ENCODE data around the gene WBP11. TPM values are rescaled to one million over a fixed set of nuclear protein-coding genes. Genes with fewer than 3 reads are reported as not detected.

The WBP11 gene
- total RNA-seq, 1 experiment from 2014 or later, result 21.4 TPM

- intact Hi-C loops (cut with micrococcal nuclease), result loop anchor here (2.0 to 5.0 kb wide), 2 partner anchors 34 to 412 kb away; partner anchors contain the start of gene RERG
- no peaks in the 10 kb centered on the region for H3K4me1 ChIP-seq (ENCODE audit: insufficient read depth, low read length)
- H3K9me3 ChIP-seq (ENCODE audit: low read length), result no peaks in the 10 kb centered on the region
- no peak overlapping the region for H3K27ac ChIP-seq (ENCODE audit: low read length)
- ATAC-seq (no peak), DNase-seq (no peak)
- H3K9ac ChIP-seq (ENCODE audit: low read length), result no peak overlapping the region
- no peak for TF ChIP-seq EZH2phosphoT487 (IDR thresholded peaks at IDR 0.05; ENCODE audit: borderline replicate concordance, low read length)
- TF ChIP-seq, protein P1, sequence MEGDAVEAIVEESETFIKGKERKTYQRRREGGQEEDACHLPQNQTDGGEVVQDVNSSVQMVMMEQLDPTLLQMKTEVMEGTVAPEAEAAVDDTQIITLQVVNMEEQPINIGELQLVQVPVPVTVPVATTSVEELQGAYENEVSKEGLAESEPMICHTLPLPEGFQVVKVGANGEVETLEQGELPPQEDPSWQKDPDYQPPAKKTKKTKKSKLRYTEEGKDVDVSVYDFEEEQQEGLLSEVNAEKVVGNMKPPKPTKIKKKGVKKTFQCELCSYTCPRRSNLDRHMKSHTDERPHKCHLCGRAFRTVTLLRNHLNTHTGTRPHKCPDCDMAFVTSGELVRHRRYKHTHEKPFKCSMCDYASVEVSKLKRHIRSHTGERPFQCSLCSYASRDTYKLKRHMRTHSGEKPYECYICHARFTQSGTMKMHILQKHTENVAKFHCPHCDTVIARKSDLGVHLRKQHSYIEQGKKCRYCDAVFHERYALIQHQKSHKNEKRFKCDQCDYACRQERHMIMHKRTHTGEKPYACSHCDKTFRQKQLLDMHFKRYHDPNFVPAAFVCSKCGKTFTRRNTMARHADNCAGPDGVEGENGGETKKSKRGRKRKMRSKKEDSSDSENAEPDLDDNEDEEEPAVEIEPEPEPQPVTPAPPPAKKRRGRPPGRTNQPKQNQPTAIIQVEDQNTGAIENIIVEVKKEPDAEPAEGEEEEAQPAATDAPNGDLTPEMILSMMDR (conservative IDR thresholded peaks at IDR 0.05; ENCODE audit: low read depth, low read length), result no peak
- no peak for TF ChIP-seq EZH2 (IDR thresholded peaks at IDR 0.05; ENCODE audit: low read length, unreplicated experiment)
- no peaks in the 10 kb centered on the region for H3K36me3 ChIP-seq (ENCODE audit: low read depth, low read length)
- BruUV-seq (replicated peaks), result no TSS peak
- H3K79me2 ChIP-seq (ENCODE audit: low read length), result no peaks in the 10 kb centered on the region
- ChIA-PET CTCF (interaction anchor here (0.5 to 0.6 kb wide), 2 partner anchors 15 to 370 kb away, joined by 3 to 4 read pairs; no protein-coding TSS in a partner anchor), POLR2A (ENCODE audit: unreplicated experiment) (no interaction called here)
- H3K4me2 ChIP-seq (ENCODE audit: low read length), result no peak overlapping the region
- H3F3A ChIP-seq (ENCODE audit: low read length, unreplicated experiment), result no peaks in the 10 kb centered on the region
- no peaks in the 10 kb centered on the region for H3K27me3 ChIP-seq (ENCODE audit: low read length)
- no peak overlapping the region for H3K4me3 ChIP-seq (ENCODE audit: low read length)
- no peaks in the 10 kb centered on the region for H4K20me1 ChIP-seq (ENCODE audit: low read length)
- no peak overlapping the region for H2AFZ ChIP-seq (ENCODE audit: low read length)
- no peaks in the 10 kb centered on the region for H3K9me2 ChIP-seq (replicated peaks; ENCODE audit: low read length)
Measured at GRCh38 chr12:14810167-14810952, 7.1 kb upstream of the WBP11 start.

DNA sequence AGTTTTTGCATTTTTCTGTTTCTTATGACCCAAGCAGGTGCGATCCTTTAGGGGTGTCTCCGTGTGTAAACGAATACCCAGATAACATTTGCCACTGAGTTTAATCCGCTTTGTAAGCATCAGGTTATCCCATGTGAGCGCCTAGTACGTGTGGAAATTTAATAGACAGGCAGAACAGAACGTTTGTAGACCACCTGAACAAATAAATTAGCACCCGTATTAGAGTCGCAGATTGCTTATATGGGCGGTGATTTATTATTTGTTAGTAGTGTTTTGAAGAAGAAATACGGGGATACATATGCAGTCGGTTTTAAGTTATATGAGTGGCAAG is 517 bp upstream of the WBP11 start:
- Histone ChIP-seq H3K4me1 (ENCODE audit: insufficient read depth, low read length) (peaks cover 10% of the 10 kb centered on the region; the same call in 1 of the 2 replicates), H3K27ac (ENCODE audit: low read length) (0 out of 2 replicates have a peak overlapping the region, but pooled peaks have one; percentile 12), H4K20me1 (ENCODE audit: low read length) (peaks cover 16% of the 10 kb centered on the region), H3K9me3 (ENCODE audit: low read length) (no peaks in the 10 kb centered on the region), H3K9ac (ENCODE audit: low read length) (peak overlapping the region; percentile 92), H2AFZ (ENCODE audit: low read length) (peak overlapping the region; percentile 96), H3K27me3 (ENCODE audit: low read length) (no peaks in the 10 kb centered on the region), H3K9me2 (replicated peaks; ENCODE audit: low read length) (no peaks in the 10 kb centered on the region), H3K4me2 (ENCODE audit: low read length) (peak overlapping the region; percentile 91), H3F3A (ENCODE audit: low read length, unreplicated experiment) (no peaks in the 10 kb centered on the region), H3K36me3 (ENCODE audit: low read depth, low read length) (peaks cover 16% of the 10 kb centered on the region), H3K4me3 (ENCODE audit: low read length) (peak overlapping the region; percentile 96), H3K79me2 (ENCODE audit: low read length) (peaks cover 43% of the 10 kb centered on the region)
- ChIA-PET CTCF (interaction anchor here (1.5 kb wide), 1 partner anchor 33 kb away, joined by 4 read pairs; a partner anchor contains a TSS), POLR2A (ENCODE audit: unreplicated experiment) (interaction anchor here (0.5 to 0.7 kb wide), 5 partner anchors 29 to 1104 kb away, joined by 3 to 4 read pairs (median 3); partner anchors contain the start of gene EPS8)
- intact Hi-C loops (cut with micrococcal nuclease), result loop anchor here (1.0 to 10.0 kb wide), 3 partner anchors 26 to 79 kb away; a partner anchor contains a TSS
- no peak for DNase-seq
- peak; percentile 8 for ATAC-seq
- no peak for TF ChIP-seq EZH2 (IDR thresholded peaks at IDR 0.05; ENCODE audit: low read length, unreplicated experiment)
- TF ChIP-seq, protein P1 (conservative IDR thresholded peaks at IDR 0.05; ENCODE audit: low read depth, low read length), result no peak
- TSS peak; percentile 81 for BruUV-seq (replicated peaks)

DNA sequence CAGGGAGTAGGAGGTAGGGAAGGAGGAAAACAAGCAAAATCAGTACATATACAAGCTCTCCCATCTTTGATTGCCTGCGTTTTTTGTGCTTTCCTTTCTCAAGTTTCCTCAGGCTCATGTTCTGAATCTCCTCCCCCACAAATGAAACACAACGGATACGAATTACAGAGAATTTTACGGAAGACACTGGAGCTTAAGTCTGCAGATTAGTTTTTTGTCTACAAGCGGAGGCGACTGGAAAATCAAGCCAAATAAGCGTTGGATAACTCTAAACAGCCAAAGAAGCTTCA is 612 bp downstream of the WBP11 start:
- no TSS peak for BruUV-seq (replicated peaks)
- ATAC-seq (no peak), DNase-seq (no peak)
- peak overlapping the region; percentile 37; the same call in 1 of the 2 replicates for H3K27ac ChIP-seq (ENCODE audit: low read length)
- peaks cover 53% of the 10 kb centered on the region for H3K79me2 ChIP-seq (ENCODE audit: low read length)
- TF ChIP-seq EZH2 (IDR thresholded peaks at IDR 0.05; ENCODE audit: low read length, unreplicated experiment), result no peak
- TF ChIP-seq, protein P1 (conservative IDR thresholded peaks at IDR 0.05; ENCODE audit: low read depth, low read length), result no peak
- TF ChIP-seq EZH2phosphoT487 (IDR thresholded peaks at IDR 0.05; ENCODE audit: borderline replicate concordance, low read length), result no peak
- no peaks in the 10 kb centered on the region for H3K27me3 ChIP-seq (ENCODE audit: low read length)
- peak overlapping the region; percentile 96; the same call in 1 of the 2 replicates for H2AFZ ChIP-seq (ENCODE audit: low read length)
- no peaks in the 10 kb centered on the region for H3K9me3 ChIP-seq (ENCODE audit: low read length)
- intact Hi-C loops (cut with micrococcal nuclease), result loop anchor here (1.0 to 10.0 kb wide), 3 partner anchors 25 to 78 kb away; a partner anchor contains a TSS
- no peaks in the 10 kb centered on the region for H3K9me2 ChIP-seq (replicated peaks; ENCODE audit: low read length)
- peaks cover 10% of the 10 kb centered on the region; the same call in 1 of the 2 replicates for H3K4me1 ChIP-seq (ENCODE audit: insufficient read depth, low read length)
- H3K4me2 ChIP-seq (ENCODE audit: low read length), result peak overlapping the region; percentile 90
- H3K36me3 ChIP-seq (ENCODE audit: low read depth, low read length), result peaks cover 25% of the 10 kb centered on the region
- peak overlapping the region; percentile 92 for H3K9ac ChIP-seq (ENCODE audit: low read length)
- H3F3A ChIP-seq (ENCODE audit: low read length, unreplicated experiment), result no peaks in the 10 kb centered on the region
- CTCF ChIA-PET, result interaction anchor here (0.6 to 1.5 kb wide), 4 partner anchors 32 to 195 kb away, joined by 3 to 20 read pairs (median 6); a partner anchor contains a TSS
- POLR2A ChIA-PET (ENCODE audit: unreplicated experiment), result interaction anchor here (0.7 to 1.2 kb wide), 2 partner anchors 27 to 31 kb away, joined by 7 to 9 read pairs; a partner anchor contains a TSS
- H4K20me1 ChIP-seq (ENCODE audit: low read length), result peaks cover 16% of the 10 kb centered on the region
- H3K4me3 ChIP-seq (ENCODE audit: low read length), result peak overlapping the region; percentile 96
